Activated gamma-delta T cell treated with Interleukin-2 at 50 U/mL for 16 hours (primary cell): Measurements from ENCODE around the gene TSEN34.
"Not testable (repeated sequence)": the region's sequence is repeated elsewhere in the genome, so short reads cannot be mapped to it uniquely, and the experiment has no call there.

Experiments
- DNase-seq: peaks from one replicate; pipeline ENCODE4 v3.0.0-alpha.2; 2020

Gene TSEN34

DNA sequence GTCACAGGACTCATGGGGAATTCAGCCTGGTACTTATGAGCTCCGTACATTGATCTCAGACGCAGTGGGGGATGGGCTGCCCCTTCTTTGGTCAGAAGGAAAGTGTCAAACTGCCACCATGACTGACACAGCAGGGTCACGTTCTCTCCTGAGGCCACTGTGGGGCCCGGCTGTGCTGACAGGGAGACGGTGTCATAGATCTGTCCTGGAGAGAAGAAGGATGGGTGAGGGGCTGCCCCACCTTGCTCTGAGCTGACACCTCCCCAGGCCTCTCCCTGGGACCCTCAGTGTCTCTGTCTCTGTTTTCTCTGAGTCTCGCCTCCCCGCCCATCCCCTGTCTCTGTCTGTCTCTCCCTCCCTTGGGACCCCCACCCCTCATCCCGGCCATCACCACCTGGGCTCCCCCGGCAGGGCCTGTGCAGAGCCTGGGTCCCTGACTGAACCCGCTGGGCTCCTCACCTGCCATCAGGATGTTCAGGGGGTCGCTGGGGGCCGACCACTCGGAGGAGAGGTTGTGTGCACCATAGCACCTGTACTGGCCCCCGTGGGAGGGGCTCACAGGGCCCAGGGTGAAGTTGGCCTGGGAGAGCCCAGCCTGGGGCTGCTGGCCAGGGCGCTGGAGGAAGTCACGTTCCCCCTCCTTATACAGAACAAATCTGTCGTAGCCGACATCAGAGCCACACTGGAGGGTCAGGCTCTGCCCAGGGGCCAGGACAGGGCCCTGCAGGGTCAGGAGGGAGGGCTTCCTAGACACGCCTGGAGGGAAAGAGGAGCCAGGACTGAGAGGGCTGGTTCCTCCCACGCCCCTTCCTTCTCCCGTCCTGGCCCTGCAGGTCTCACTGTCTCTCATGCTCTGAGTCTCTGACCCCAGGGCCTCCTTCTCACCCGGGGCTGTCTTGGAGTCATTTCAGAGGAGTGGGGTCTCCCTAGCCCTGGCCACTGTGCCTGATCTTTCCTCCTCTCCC is 49.5 kb downstream of the TSEN34 start:
- DNase-seq, result not testable (repeated sequence)

DNA sequence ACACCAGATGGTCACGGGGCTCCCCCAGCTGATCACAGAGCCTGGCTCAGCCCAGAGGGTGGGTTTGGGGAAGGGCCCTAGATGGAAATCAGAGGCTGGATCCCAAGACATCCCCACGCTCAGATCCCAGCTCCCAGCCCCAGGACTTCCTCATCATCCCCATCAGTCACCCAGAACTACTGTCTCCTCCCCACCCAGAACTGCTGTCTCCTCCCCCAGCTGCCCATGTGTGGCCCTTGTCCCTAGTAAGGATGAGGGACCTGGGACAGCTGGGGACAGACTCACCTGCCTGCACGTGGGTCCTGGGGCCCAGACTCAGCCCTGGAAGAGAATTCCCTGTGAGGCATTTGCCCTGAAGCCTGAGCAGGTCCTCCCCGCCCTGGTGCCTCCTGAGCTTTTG is 51.1 kb downstream of the TSEN34 start:
- DNase-seq, result not testable (repeated sequence)

DNA sequence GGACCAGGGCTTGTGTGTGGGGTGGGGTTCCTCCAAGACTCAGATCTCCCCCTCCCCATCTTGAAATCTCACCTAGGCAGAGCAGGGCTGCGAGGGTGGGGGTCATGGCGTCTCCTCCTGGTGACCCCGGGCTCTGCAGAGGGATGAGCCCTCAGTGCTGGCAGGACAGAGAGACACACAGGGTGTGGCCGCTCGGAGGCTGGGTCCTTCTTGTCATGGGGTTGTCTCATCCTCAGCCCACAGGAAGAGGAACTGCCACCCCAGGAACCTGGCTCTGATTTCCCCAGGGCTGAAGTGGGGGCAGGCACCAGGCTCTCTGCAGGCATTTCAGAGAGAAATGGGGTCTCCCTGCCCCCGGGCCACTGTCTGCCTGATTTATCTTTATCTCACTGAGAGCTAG is 51.5 kb downstream of the TSEN34 start, which contains the start of gene LILRA6:
TSS of gene LILRA6 (minus strand) at position 145 of the 400 bp plus-strand sequence.
- not testable (repeated sequence) for DNase-seq

DNA sequence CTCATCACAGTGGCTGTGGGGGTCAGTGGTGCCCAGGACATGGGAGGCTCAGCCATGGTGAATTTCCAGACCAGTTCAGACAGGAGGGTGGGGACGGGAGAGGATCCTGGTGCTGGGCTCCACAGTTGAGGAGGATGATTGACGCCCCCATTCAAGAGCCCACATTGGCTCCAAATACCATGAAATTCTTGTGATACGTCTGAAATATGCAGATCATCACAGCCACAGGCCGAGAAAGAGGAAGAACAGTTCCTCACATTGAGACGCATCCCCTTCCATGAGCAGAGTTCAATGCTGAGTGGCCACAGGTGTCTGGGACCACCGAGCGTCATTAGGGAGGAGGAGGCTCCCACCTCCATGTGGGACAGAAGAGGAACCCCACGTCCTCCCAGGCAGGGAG is 52.7 kb downstream of the TSEN34 start:
- DNase-seq, result not testable (repeated sequence)
